ENCODE data around the gene DHRSX.

DHRSX gene

DNA sequence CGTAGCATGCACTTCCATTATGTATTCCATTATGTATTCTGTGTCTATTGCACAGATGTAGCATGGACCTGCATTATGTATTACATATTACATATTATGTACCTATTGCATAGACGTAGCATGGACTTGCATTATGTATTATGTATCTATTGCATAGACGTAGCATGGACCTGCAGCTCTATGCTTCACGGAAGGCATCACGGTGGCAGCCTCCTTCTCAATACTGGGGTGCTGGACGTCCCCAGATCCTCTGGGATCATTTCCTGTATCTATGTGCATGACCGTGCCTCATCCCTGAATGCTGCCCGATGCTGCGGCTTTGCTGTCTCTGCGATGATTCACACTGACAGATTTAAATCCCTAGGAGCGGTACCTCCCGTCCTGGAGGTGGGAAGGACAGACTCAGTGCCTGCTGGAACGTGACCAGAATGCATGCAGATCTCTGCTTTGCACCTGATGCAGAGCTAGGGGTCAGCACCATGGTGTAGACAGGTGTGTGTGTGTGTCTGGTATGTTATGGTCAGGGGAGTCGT lies 317.5 kb downstream of the DHRSX start:
- DNase-seq: no peak

DNA sequence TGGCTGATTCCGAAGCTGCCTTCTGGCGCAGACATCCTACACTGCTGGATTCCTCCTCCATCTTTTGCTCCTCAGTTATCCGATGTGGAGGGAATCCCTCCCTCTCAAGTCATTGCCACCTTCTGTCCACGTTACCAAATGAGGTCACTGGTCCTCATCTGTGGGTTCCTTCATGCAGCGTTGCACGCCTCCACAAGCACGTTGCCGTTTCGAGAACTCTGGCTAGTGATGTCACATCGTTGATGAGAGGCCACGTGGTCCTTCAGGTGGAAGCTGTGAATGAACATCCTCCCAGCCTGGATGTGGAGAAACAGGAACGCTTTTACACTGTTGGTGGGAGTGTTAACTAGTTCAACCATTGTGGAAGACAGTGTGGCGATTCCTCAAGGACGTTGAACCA lies 323.2 kb downstream of the DHRSX start:
- no peak for DNase-seq

DNA sequence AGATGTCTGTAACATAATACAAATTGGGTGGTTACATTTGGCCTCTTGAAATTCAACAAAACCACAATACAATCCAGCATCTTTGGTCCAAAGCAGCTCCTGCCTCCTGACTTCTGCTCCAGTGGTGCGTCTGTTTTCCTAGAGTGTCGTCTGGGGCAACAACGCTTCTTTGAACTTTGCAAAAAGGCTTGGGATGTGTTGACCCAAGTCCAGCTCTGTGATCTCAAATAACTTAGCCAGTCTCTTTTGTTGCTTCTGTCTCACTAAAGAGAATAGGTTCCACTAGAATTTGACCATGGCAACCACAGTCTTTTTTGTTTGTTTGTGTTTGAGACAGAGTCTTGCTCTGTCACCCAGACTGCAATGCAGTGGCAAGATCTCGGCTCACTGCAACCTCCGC lies 324.0 kb downstream of the DHRSX start:
- no peak for DNase-seq

DNA sequence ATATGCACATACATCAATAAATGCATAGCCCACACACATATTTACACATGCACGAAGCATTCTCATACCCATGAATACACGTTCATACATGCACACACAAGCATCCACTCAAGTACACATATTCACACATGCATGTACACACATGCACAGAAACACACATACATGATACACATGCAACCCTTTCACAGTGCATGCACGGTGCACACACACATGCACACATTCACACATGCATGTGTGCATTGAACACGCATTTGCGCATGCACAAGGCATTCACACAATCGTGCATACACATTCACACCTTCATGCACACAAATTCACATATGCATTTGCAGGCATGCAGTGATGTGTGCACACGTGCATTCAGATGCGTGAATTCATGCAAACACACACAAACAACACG lies 324.5 kb downstream of the DHRSX start:
- DNase-seq: no peak

DNA sequence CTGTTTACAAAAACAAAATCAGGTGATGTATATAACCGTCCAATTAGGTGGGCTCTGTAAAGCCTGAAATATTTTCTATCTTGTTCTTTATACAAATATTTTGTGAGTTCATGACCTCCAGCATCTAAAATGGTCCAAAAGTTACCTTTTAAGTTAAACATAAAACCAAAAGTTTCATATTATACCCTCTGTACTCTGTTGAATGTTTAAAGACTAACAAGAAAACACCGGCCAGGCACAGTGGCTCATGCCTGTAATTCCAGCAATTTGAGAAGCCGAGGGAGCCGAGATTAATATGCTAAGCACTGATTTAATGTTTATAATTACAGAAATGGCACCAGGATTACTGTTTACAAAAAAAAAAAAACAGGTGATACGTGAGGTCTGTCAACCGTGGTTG lies 328.4 kb downstream of the DHRSX start:
- no peak for DNase-seq

Measured in activated CD8-positive, alpha-beta memory T cell treated with anti-CD3 and anti-CD28 coated beads, Interleukin-2, amount 50 U/mL, for 4 hours (primary cell).